GM23338 (cell line): ENCODE data around the gene SH3RF3. TPM values are rescaled to one million over a fixed set of nuclear protein-coding genes. Genes with fewer than 3 reads are reported as not detected.

Experiments
- ATAC-seq: fragments of 200-7000 bp; cut with Tn5 transposase; 3 replicates; pipeline ENCODE4 v1.9.1; 2020
- DNase-seq: peaks from one replicate; pipeline ENCODE4 v3.0.0-alpha.2; 2015; ENCODE audit warnings: low spot score
- H2AFZ ChIP-seq: fragments of 200-600 bp; sonication (generic); 2 replicates; pipeline ENCODE4 v1.8.0; 2016; ENCODE audit warnings: antibody characterized with exemption, mild to moderate bottlenecking, moderate library complexity
- H3F3A ChIP-seq: fragments of 200-600 bp; sonication (generic); replicated peaks from 2 replicates; pipeline ENCODE4 v1.8.0; 2017; ENCODE audit warnings: antibody characterized with exemption, mixed run types, low read depth
- H3K27ac ChIP-seq: fragments of 200-600 bp; sonication (generic); 2 replicates; pipeline ENCODE4 v1.6.1; 2016; ENCODE audit warnings: low read depth
- H3K27me3 ChIP-seq: fragments of 200-600 bp; sonication (generic); 2 replicates; pipeline ENCODE4 v1.8.0; 2016; ENCODE audit warnings: mild to moderate bottlenecking, mixed run types, moderate library complexity; ENCODE audit not compliant: insufficient read depth
- H3K36me3 ChIP-seq: fragments of 200-600 bp; sonication (generic); 2 replicates; pipeline ENCODE4 v1.8.0; 2016; ENCODE audit warnings: mild to moderate bottlenecking; ENCODE audit not compliant: insufficient read depth
- H3K4me1 ChIP-seq: fragments of 200-600 bp; sonication (generic); 2 replicates; pipeline ENCODE4 v1.8.0; 2016; ENCODE audit warnings: mild to moderate bottlenecking, moderate library complexity; ENCODE audit not compliant: insufficient read depth
- H3K4me2 ChIP-seq: fragments of 200-600 bp; sonication (generic); 2 replicates; pipeline ENCODE4 v1.7.1; 2017; ENCODE audit warnings: mixed run types
- H3K4me3 ChIP-seq: fragments of 200-600 bp; sonication (generic); 2 replicates; pipeline ENCODE4 v1.6.1; 2016; ENCODE audit warnings: mixed run types
- H3K79me2 ChIP-seq: fragments of 200-600 bp; sonication (generic); replicated peaks from 2 replicates; pipeline ENCODE4 v1.8.0; 2017; ENCODE audit warnings: mild to moderate bottlenecking; ENCODE audit not compliant: insufficient read depth
- H3K9me2 ChIP-seq: fragments of 200-600 bp; sonication (generic); 2 replicates; pipeline ENCODE4 v1.8.0; 2017; ENCODE audit not compliant: insufficient read depth
- H4K20me1 ChIP-seq: fragments of 200-600 bp; sonication (generic); replicated peaks from 2 replicates; pipeline ENCODE4 v1.8.0; 2017; ENCODE audit warnings: mild to moderate bottlenecking; ENCODE audit not compliant: insufficient read depth
- H3K27ac Mint-ChIP-seq: 2 replicates; pipeline ENCODE4 v1.8.0; 2020; ENCODE audit warnings: inconsistent platforms, mild to moderate bottlenecking, moderate library complexity, mixed read lengths
- H3K27me3 Mint-ChIP-seq: 3 replicates; pipeline ENCODE4 v1.8.0; 2022; ENCODE audit warnings: low read depth, mild to moderate bottlenecking, moderate library complexity, mixed read lengths, inconsistent platforms; ENCODE audit not compliant: insufficient read depth, poor library complexity
- H3K36me3 Mint-ChIP-seq: 3 replicates; pipeline ENCODE4 v1.8.0; 2021; ENCODE audit warnings: low read depth, mild to moderate bottlenecking, inconsistent platforms, moderate library complexity, mixed read lengths
- H3K4me1 Mint-ChIP-seq: 3 replicates; pipeline ENCODE4 v1.8.0; 2020; ENCODE audit warnings: mild to moderate bottlenecking, inconsistent platforms, mixed read lengths
- H3K4me3 Mint-ChIP-seq: 3 replicates; pipeline ENCODE4 v1.8.0; 2021; ENCODE audit warnings: moderate library complexity, mild to moderate bottlenecking, inconsistent platforms, mixed read lengths
- H3K9me3 Mint-ChIP-seq: 3 replicates; pipeline ENCODE4 v1.8.0; 2020; ENCODE audit warnings: moderate library complexity, mild to moderate bottlenecking, inconsistent platforms, mixed read lengths
- CREB1 ChIP-seq: fragments of 250-450 bp; sonication (Bioruptor Pico); IDR thresholded peaks from 2 replicates; pipeline ENCODE4 v1.5.0; 2020; ENCODE audit warnings: low read depth, mild to moderate bottlenecking, moderate library complexity
- CTCF ChIP-seq, 2 experiments: fragments of 200-600 bp in 1 of 2; sonication (generic) in 1 of 2; conservative IDR thresholded peaks; 2 replicates each; pipeline versions ENCODE4 v1.5.1 to v1.6.1; 2016 to 2017; ENCODE audit warnings: antibody characterized with exemption in 2 of 2, low read depth in 2 of 2, mild to moderate bottlenecking in 2 of 2, moderate library complexity in 1 of 2
- ETS1 ChIP-seq: IDR thresholded peaks from 2 replicates; pipeline ENCODE4 v1.6.1; 2016; ENCODE audit warnings: antibody characterized with exemption
- EZH2 ChIP-seq: fragments of 200-600 bp; sonication (generic); IDR thresholded peaks from one replicate; pipeline ENCODE4 v1.8.0; 2017; ENCODE audit warnings: antibody characterized with exemption, mild to moderate bottlenecking, low read depth; ENCODE audit not compliant: unreplicated experiment
- EZH2phosphoT487 ChIP-seq: fragments of 200-600 bp; sonication (generic); IDR thresholded peaks from one replicate; pipeline ENCODE4 v1.8.1; 2018; ENCODE audit warnings: antibody characterized with exemption; ENCODE audit not compliant: unreplicated experiment
- POLR2AphosphoS5 ChIP-seq: IDR thresholded peaks from 2 replicates; pipeline ENCODE4 v1.6.1; 2016; ENCODE audit warnings: antibody characterized with exemption, low read depth
- REST ChIP-seq: IDR thresholded peaks from one replicate; pipeline ENCODE4 v1.6.1; 2018; ENCODE audit warnings: antibody characterized with exemption; ENCODE audit not compliant: unreplicated experiment
- STAT1 ChIP-seq: IDR thresholded peaks from one replicate; pipeline ENCODE4 v1.6.1; 2016; ENCODE audit warnings: antibody characterized with exemption; ENCODE audit not compliant: unreplicated experiment
- ZNF114 ChIP-seq: fragments of 250-450 bp; sonication (Bioruptor Pico); IDR thresholded peaks from 2 replicates; pipeline ENCODE4 v1.5.0; 2020; ENCODE audit warnings: mild to moderate bottlenecking, moderate library complexity
- ZNF331 ChIP-seq: fragments of 250-450 bp; sonication (Bioruptor Pico); IDR thresholded peaks from 2 replicates; pipeline ENCODE4 v1.5.0; 2020; ENCODE audit warnings: low read depth, mild to moderate bottlenecking, moderate library complexity
- polyA plus RNA-seq: library from polyadenylated mRNA; unstranded; fragments of >200 nt; fragmentation: Nextera tagmentation; extraction: Ambion mirVana; gene quantifications from 2 replicates; pipeline ENCODE4 v1.2.1, GENCODE V29; 2016
- total RNA-seq: library from RNA; depleted of rRNA; stranded (reverse); fragments of >200 nt; shearing (Covaris generic); gene quantifications from 2 replicates; pipeline ENCODE4 v1.2.3, GENCODE V29; 2014

SH3RF3 gene
- total and polyA plus RNA-seq, 2 experiments from 2014 or later: 0.11 to 0.63 TPM

GRCh38 chr2:109242210-109242653, 113.2 kb downstream of the SH3RF3 start (continued):
- TF ChIP-seq REST: no peak
- no peak for TF ChIP-seq STAT1
- TF ChIP-seq CTCF (conservative IDR thresholded peaks at IDR 0.05; ENCODE audit: low read depth in 2 of 2): no peak
- TF ChIP-seq ZNF114 (CRISPR knock-in tag): no peak
- no peak for TF ChIP-seq CREB1

- Histone ChIP-seq H3K79me2 (no peaks in the 10 kb centered on the region), H3K4me3 (no peak overlapping the region), H2AFZ (no peak overlapping the region), H4K20me1 (no peaks in the 10 kb centered on the region), H3K27ac (no peak overlapping the region), H3K27me3 (no peaks in the 10 kb centered on the region), H3F3A (no peaks in the 10 kb centered on the region), H3K4me2 (no peak overlapping the region), H3K4me1 (no peaks in the 10 kb centered on the region), H3K36me3 (no peaks in the 10 kb centered on the region), H3K9me2 (0 out of 2 replicates have a peak, but pooled peaks cover 3% of the 10 kb centered on the region)
- Mint-ChIP-seq H3K27me3 (peaks cover 2% of the 10 kb centered on the region), H3K36me3 (no peaks in the 10 kb centered on the region), H3K9me3 (no peaks in the 10 kb centered on the region), H3K4me1 (peaks cover 7% of the 10 kb centered on the region; the same call in 2 of the 3 replicates), H3K27ac (no peak overlapping the region), H3K4me3 (no peak overlapping the region)
- DNase-seq: no peak
- no peak for ATAC-seq
- TF ChIP-seq EZH2phosphoT487 (no peak), POLR2AphosphoS5 (no peak), EZH2 (no peak), CREB1 (no peak), STAT1 (no peak), ZNF331 (CRISPR knock-in tag) (no peak), ZNF114 (CRISPR knock-in tag) (no peak), ETS1 (no peak)
Measured at GRCh38 chr2:109242654-109243331, 113.8 kb downstream of the SH3RF3 start.
